HTR-8/SVneo (cell line): ENCODE results near the gene TRIM39.
"Not testable (repeated sequence)": the region's sequence is repeated elsewhere in the genome, so short reads cannot be mapped to it uniquely, and the experiment has no call there.

ENCODE experiments used
- DNase-seq: peaks from one replicate; pipeline ENCODE4 v3.0.0; 2011; ENCODE audit warnings: low spot score, mixed read lengths; ENCODE audit not compliant: insufficient read length
- FAIRE-seq: peaks from 2 replicates; lab custom pipeline; 2011; peaks lifted over from hg19 to GRCh38; lab: Jason Lieb, UNC

TRIM39 gene

GRCh38 chr6:30357678-30358540 is 31.2 kb downstream of the TRIM39 start:
- DNase-seq (peak; percentile 79), FAIRE-seq (no peak)

GRCh38 chr6:30359276-30359675 is 32.5 kb downstream of the TRIM39 start:
- FAIRE-seq: no peak

GRCh38 chr6:30360139-30360538 is 33.4 kb downstream of the TRIM39 start:
- DNase-seq (no peak), FAIRE-seq (no peak)

More at GRCh38 chr6:30359276-30359675, 32.5 kb downstream of the TRIM39 start:
- DNase-seq: no peak

- DNase-seq (no peak), FAIRE-seq (no peak)
Observed at GRCh38 chr6:30361661-30362060, 34.9 kb downstream of the TRIM39 start.

- DNase-seq (no peak), FAIRE-seq (no peak)
Observed at GRCh38 chr6:30363459-30363858, 36.7 kb downstream of the TRIM39 start.

- DNase-seq: no peak
- no peak for FAIRE-seq
Observed at GRCh38 chr6:30364591-30364990, 37.9 kb downstream of the TRIM39 start.

GRCh38 chr6:30369280-30369679 is 42.6 kb downstream of the TRIM39 start:
- FAIRE-seq, DNase-seq: not testable (repeated sequence)

- FAIRE-seq: no peak
- peak; percentile 36 for DNase-seq
Observed at GRCh38 chr6:30378290-30378937, 51.7 kb downstream of the TRIM39 start.

- FAIRE-seq: no peak
Observed at GRCh38 chr6:30380464-30380863, 53.7 kb downstream of the TRIM39 start.

GRCh38 chr6:30386166-30386565 is 59.4 kb downstream of the TRIM39 start:
- no peak for FAIRE-seq
- DNase-seq: no peak

More at GRCh38 chr6:30380464-30380863, 53.7 kb downstream of the TRIM39 start:
- no peak for DNase-seq

- no peak for FAIRE-seq
- no peak for DNase-seq
Observed at GRCh38 chr6:30391240-30391639, 64.5 kb downstream of the TRIM39 start.
